HG03175 (cell line): ENCODE measurements around the gene LRRN2.
"Not testable (repeated sequence)": the region's sequence is repeated elsewhere in the genome, so short reads cannot be mapped to it uniquely, and the experiment has no call there.

ENCODE experiments used
- ATAC-seq: cut with Tn5 transposase; IDR thresholded peaks from one replicate; pipeline ENCODE4 v1.9.1; 2021; ENCODE audit warnings: mild to moderate bottlenecking, moderate library complexity; ENCODE audit not compliant: unreplicated experiment

Gene LRRN2

GRCh38 chr1:204634260-204634910 is 51.2 kb downstream of the LRRN2 start:
- ATAC-seq: no peak

- ATAC-seq: no peak
Measured at GRCh38 chr1:204633665-204634064, 51.9 kb downstream of the LRRN2 start.

- no peak for ATAC-seq
Measured at GRCh38 chr1:204630132-204630905, 55.2 kb downstream of the LRRN2 start.

- ATAC-seq: not testable (repeated sequence)
Measured at GRCh38 chr1:204629459-204629858, 56.1 kb downstream of the LRRN2 start.

GRCh38 chr1:204628868-204629267 is 56.7 kb downstream of the LRRN2 start:
- ATAC-seq: no peak

GRCh38 chr1:204627436-204627835 is 58.1 kb downstream of the LRRN2 start:
- no peak for ATAC-seq

- no peak for ATAC-seq
Measured at GRCh38 chr1:204626381-204626780, 59.2 kb downstream of the LRRN2 start.

GRCh38 chr1:204624631-204625216 is 60.8 kb downstream of the LRRN2 start:
- ATAC-seq: no peak

GRCh38 chr1:204623894-204624361 is 61.6 kb downstream of the LRRN2 start:
- no peak for ATAC-seq

- no peak for ATAC-seq
Measured at GRCh38 chr1:204623365-204623893, 62.1 kb downstream of the LRRN2 start.

- no peak for ATAC-seq
Measured at GRCh38 chr1:204621996-204622395, 63.5 kb downstream of the LRRN2 start.

GRCh38 chr1:204621396-204621795 is 64.1 kb downstream of the LRRN2 start:
- ATAC-seq: no peak

GRCh38 chr1:204619721-204620120 is 65.8 kb downstream of the LRRN2 start:
- ATAC-seq: no peak

- no peak for ATAC-seq
Measured at GRCh38 chr1:204618148-204618760, 67.3 kb downstream of the LRRN2 start.

GRCh38 chr1:204617256-204618147 is 68.0 kb downstream of the LRRN2 start:
- ATAC-seq: no peak

GRCh38 chr1:204616641-204617040 is 68.9 kb downstream of the LRRN2 start:
- ATAC-seq: no peak

GRCh38 chr1:204615881-204616280 is 69.7 kb downstream of the LRRN2 start:
- ATAC-seq: no peak

- no peak for ATAC-seq
Measured at GRCh38 chr1:204613636-204614035, 71.9 kb downstream of the LRRN2 start.

- no peak for ATAC-seq
Measured at GRCh38 chr1:204612326-204612725, 73.2 kb downstream of the LRRN2 start.

- no peak for ATAC-seq
Measured at GRCh38 chr1:204611036-204611435, 74.5 kb downstream of the LRRN2 start.
